Measurements from ENCODE around the gene SYNPR. TPM values are rescaled to one million over a fixed set of nuclear protein-coding genes. Genes with fewer than 3 reads are reported as not detected.

SYNPR gene
- total RNA-seq, 1 experiment from 2014 or later, result 0.85 TPM

DNA sequence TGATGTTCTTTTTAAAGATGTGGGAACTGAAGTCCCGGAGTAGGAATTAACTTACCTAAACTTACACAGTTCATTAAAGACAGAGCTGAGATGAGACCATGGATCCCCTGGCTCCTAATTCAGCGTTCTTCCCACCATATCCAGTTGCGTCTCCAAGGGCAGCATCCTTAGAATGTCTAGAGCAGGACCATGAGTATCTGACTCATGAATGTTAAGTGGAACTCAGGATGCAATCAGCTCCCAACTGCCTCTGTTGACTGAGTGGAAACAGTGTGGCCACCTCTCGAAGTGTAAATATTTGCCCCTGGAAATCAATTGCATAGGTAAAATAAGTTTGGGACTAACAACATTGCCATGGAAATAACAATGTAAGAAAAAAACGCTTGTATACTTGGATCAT, 376.8 kb downstream of the SYNPR start (continued):
- TF ChIP-seq, protein P1, sequence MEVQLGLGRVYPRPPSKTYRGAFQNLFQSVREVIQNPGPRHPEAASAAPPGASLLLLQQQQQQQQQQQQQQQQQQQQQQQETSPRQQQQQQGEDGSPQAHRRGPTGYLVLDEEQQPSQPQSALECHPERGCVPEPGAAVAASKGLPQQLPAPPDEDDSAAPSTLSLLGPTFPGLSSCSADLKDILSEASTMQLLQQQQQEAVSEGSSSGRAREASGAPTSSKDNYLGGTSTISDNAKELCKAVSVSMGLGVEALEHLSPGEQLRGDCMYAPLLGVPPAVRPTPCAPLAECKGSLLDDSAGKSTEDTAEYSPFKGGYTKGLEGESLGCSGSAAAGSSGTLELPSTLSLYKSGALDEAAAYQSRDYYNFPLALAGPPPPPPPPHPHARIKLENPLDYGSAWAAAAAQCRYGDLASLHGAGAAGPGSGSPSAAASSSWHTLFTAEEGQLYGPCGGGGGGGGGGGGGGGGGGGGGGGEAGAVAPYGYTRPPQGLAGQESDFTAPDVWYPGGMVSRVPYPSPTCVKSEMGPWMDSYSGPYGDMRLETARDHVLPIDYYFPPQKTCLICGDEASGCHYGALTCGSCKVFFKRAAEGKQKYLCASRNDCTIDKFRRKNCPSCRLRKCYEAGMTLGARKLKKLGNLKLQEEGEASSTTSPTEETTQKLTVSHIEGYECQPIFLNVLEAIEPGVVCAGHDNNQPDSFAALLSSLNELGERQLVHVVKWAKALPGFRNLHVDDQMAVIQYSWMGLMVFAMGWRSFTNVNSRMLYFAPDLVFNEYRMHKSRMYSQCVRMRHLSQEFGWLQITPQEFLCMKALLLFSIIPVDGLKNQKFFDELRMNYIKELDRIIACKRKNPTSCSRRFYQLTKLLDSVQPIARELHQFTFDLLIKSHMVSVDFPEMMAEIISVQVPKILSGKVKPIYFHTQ (CRISPR knock-in tag; IDR thresholded peaks at IDR 0.05), result no peak
- no peak for TF ChIP-seq EMX1 (CRISPR knock-in tag; IDR thresholded peaks at IDR 0.05)
- no peak for TF ChIP-seq ZNF281 (CRISPR knock-in tag; IDR thresholded peaks at IDR 0.05)
- no peak for TF ChIP-seq ATF2 (CRISPR knock-in tag; IDR thresholded peaks at IDR 0.05; ENCODE audit: borderline replicate concordance, low read depth)
- no peak for TF ChIP-seq ATF6 (CRISPR knock-in tag; IDR thresholded peaks at IDR 0.05)
- no peak for TF ChIP-seq NFE2L1 (CRISPR knock-in tag; IDR thresholded peaks at IDR 0.05)
- no peak for TF ChIP-seq TP53 (CRISPR knock-in tag; IDR thresholded peaks at IDR 0.05)
- TF ChIP-seq ESRRA (CRISPR knock-in tag; IDR thresholded peaks at IDR 0.05; ENCODE audit: borderline replicate concordance), result no peak

DNA sequence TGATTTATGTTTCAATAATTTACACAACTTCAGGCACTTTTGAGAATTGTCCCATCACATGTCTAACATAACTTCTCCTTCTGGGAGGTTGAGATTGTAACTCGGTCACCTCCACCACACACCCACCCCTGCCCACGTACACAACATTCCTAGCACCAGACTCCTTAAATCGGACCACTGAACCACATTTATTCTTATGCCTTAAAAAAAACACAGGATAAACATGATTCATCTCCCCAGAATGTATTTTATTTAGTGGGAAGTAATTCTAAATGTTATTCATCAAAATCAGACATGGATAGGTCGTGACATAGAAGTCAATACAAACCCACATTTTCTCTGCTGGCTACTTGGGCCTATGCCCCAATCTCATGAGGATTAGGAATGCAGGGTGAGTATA, 377.4 kb downstream of the SYNPR start:
- ATAC-seq, result no peak
- Mint-ChIP-seq H3K36me3 (no peaks in the 10 kb centered on the region), H3K4me3 (no peak overlapping the region), H3K27ac (no peak overlapping the region), H3K9me3 (no peaks in the 10 kb centered on the region), H3K4me1 (no peaks in the 10 kb centered on the region), H3K27me3 (ENCODE audit: low read depth) (no peaks in the 10 kb centered on the region)
- CTCF ChIA-PET, result interaction anchor here (1.6 kb wide), 1 partner anchor 290 kb away, joined by 3 read pairs; no protein-coding TSS in a partner anchor
- TF ChIP-seq RORB (CRISPR knock-in tag; IDR thresholded peaks at IDR 0.05) (no peak), NR1H2 (CRISPR knock-in tag; IDR thresholded peaks at IDR 0.05) (no peak), ZNF138 (CRISPR knock-in tag; conservative IDR thresholded peaks at IDR 0.05) (no peak), JUN (CRISPR knock-in tag; IDR thresholded peaks at IDR 0.05) (no peak), ZNF423 (CRISPR knock-in tag; IDR thresholded peaks at IDR 0.05) (no peak), TEAD1 (CRISPR knock-in tag; IDR thresholded peaks at IDR 0.05) (no peak)
- POLR2A ChIA-PET, result no interaction called here
- no peak for DNase-seq (ENCODE audit: low spot score)

GRCh38 chr3:63656786-63657185, 378.7 kb downstream of the SYNPR start:
- H3K36me3 Mint-ChIP-seq, result no peaks in the 10 kb centered on the region
- no peaks in the 10 kb centered on the region for H3K27me3 Mint-ChIP-seq (ENCODE audit: low read depth)
- H3K4me3 Mint-ChIP-seq, result no peak overlapping the region
- POLR2A ChIA-PET, result no interaction called here
- no peak for DNase-seq (ENCODE audit: low spot score)
- CTCF ChIA-PET, result no interaction called here
- no peaks in the 10 kb centered on the region for H3K9me3 Mint-ChIP-seq
- no peak for ATAC-seq
- TF ChIP-seq PRDM15 (CRISPR knock-in tag; IDR thresholded peaks at IDR 0.05) (no peak), TCF7 (CRISPR knock-in tag; IDR thresholded peaks at IDR 0.05; ENCODE audit: low read depth) (no peak), NR3C1 (CRISPR knock-in tag; conservative IDR thresholded peaks at IDR 0.05; ENCODE audit: low read depth) (no peak), E2F5 (CRISPR knock-in tag; IDR thresholded peaks at IDR 0.05) (no peak), RORB (CRISPR knock-in tag; IDR thresholded peaks at IDR 0.05) (no peak), OVOL2 (CRISPR knock-in tag; IDR thresholded peaks at IDR 0.05; ENCODE audit: borderline replicate concordance) (no peak)
- H3K4me1 Mint-ChIP-seq, result no peaks in the 10 kb centered on the region
- no peak overlapping the region for H3K27ac Mint-ChIP-seq

Data from WTC11 (cell line).